H9 (cell line): ENCODE measurements around the gene ADAMTS17. TPM values are rescaled to one million over a fixed set of nuclear protein-coding genes. Genes with fewer than 3 reads are reported as not detected.

Experiments used
- DNase-seq: peaks from one replicate; pipeline ENCODE4 v3.0.0-alpha.2; 2017
- H2AFZ ChIP-seq: one replicate; pipeline ENCODE4 v1.6.1; 2013; ENCODE audit warnings: mild to moderate bottlenecking, low read length, control low read depth, moderate library complexity
- H2AK5ac ChIP-seq: 2 replicates; pipeline ENCODE4 v1.6.1; 2013; ENCODE audit warnings: low read length, control low read depth, mixed read lengths; ENCODE audit not compliant: insufficient read length
- H2BK120ac ChIP-seq: one replicate; pipeline ENCODE4 v1.6.1; 2013; ENCODE audit warnings: low read depth, mild to moderate bottlenecking, low read length, control low read depth, inconsistent platforms; ENCODE audit not compliant: poor library complexity, severe bottlenecking
- H2BK12ac ChIP-seq: 2 replicates; pipeline ENCODE4 v1.6.1; 2013; ENCODE audit warnings: low read length, control low read depth, mixed read lengths, low read depth; ENCODE audit not compliant: insufficient read length
- H2BK15ac ChIP-seq: 2 replicates; pipeline ENCODE4 v1.6.1; 2013; ENCODE audit warnings: low read depth, low read length, control low read depth
- H2BK20ac ChIP-seq: one replicate; pipeline ENCODE4 v1.6.1; 2013; ENCODE audit warnings: low read depth, mild to moderate bottlenecking, low read length, control low read depth, inconsistent platforms; ENCODE audit not compliant: poor library complexity, severe bottlenecking
- H2BK5ac ChIP-seq: 2 replicates; pipeline ENCODE4 v1.6.1; 2013; ENCODE audit warnings: low read length, control low read depth, mixed read lengths; ENCODE audit not compliant: insufficient read length
- H3K14ac ChIP-seq: 2 replicates; pipeline ENCODE4 v1.6.1; 2013; ENCODE audit warnings: low read length, control low read depth; ENCODE audit not compliant: insufficient read depth
- H3K18ac ChIP-seq: 2 replicates; pipeline ENCODE4 v1.6.1; 2013; ENCODE audit warnings: low read depth, mild to moderate bottlenecking, mixed read lengths, low read length, control low read depth; ENCODE audit not compliant: insufficient read length
- H3K23ac ChIP-seq: 2 replicates; pipeline ENCODE4 v1.6.1; 2013; ENCODE audit warnings: low read length, control low read depth, mixed read lengths, low read depth; ENCODE audit not compliant: insufficient read length
- H3K23me2 ChIP-seq: 2 replicates; pipeline ENCODE4 v1.6.1; 2013; ENCODE audit warnings: low read depth, mild to moderate bottlenecking, mixed read lengths, low read length, control low read depth; ENCODE audit not compliant: insufficient read length, poor library complexity, severe bottlenecking
- H3K27ac ChIP-seq: 2 replicates; pipeline ENCODE4 v1.5.1; 2013; ENCODE audit warnings: low read length, control low read depth, mixed read lengths, low read depth; ENCODE audit not compliant: insufficient read length
- H3K27me3 ChIP-seq: 2 replicates; pipeline ENCODE4 v1.6.1; 2013; ENCODE audit warnings: low read length, control low read depth, inconsistent platforms; ENCODE audit not compliant: insufficient read depth
- H3K4ac ChIP-seq: 2 replicates; pipeline ENCODE4 v1.6.1; 2013; ENCODE audit warnings: low read depth, mild to moderate bottlenecking, control low read depth, inconsistent platforms, low read length, moderate library complexity
- H3K4me1 ChIP-seq: 2 replicates; pipeline ENCODE4 v1.6.1; 2013; ENCODE audit warnings: low read length, control low read depth, inconsistent platforms; ENCODE audit not compliant: insufficient read depth
- H3K4me2 ChIP-seq: 2 replicates; pipeline ENCODE4 v1.6.1; 2013; ENCODE audit warnings: low read length, control low read depth, mixed read lengths; ENCODE audit not compliant: insufficient read length, insufficient read depth
- H3K56ac ChIP-seq: 2 replicates; pipeline ENCODE4 v1.6.1; 2013; ENCODE audit warnings: low read depth, mild to moderate bottlenecking, mixed read lengths, low read length, control low read depth; ENCODE audit not compliant: insufficient read length
- H3K79me1 ChIP-seq: 2 replicates; pipeline ENCODE4 v1.6.1; 2013; ENCODE audit warnings: low read depth, mild to moderate bottlenecking, moderate library complexity, low read length, control low read depth, inconsistent platforms; ENCODE audit not compliant: insufficient read depth, poor library complexity, severe bottlenecking
- H3K79me2 ChIP-seq: 2 replicates; pipeline ENCODE4 v1.6.1; 2013; ENCODE audit warnings: low read length, control low read depth, inconsistent platforms; ENCODE audit not compliant: insufficient read depth
- H3K9ac ChIP-seq: 2 replicates; pipeline ENCODE4 v1.6.1; 2013; ENCODE audit warnings: low read length, control low read depth, mixed read lengths; ENCODE audit not compliant: insufficient read length; ENCODE audit errors: extremely low read depth
- H3K9me3 ChIP-seq: one replicate; pipeline ENCODE4 v1.6.1; 2013; ENCODE audit warnings: low read depth, low read length, inconsistent platforms; ENCODE audit not compliant: control insufficient read depth
- H3T11ph ChIP-seq: one replicate; pipeline ENCODE4 v1.6.1; 2013; ENCODE audit warnings: mild to moderate bottlenecking, low read length, control low read depth, inconsistent platforms
- H4K20me1 ChIP-seq: one replicate; pipeline ENCODE4 v1.6.1; 2013; ENCODE audit not compliant: control insufficient read depth, insufficient read length, insufficient read depth
- H4K5ac ChIP-seq: 2 replicates; pipeline ENCODE4 v1.6.1; 2013; ENCODE audit warnings: low read depth, mild to moderate bottlenecking, mixed read lengths, low read length, control low read depth; ENCODE audit not compliant: insufficient read length
- H4K8ac ChIP-seq: replicated peaks from 2 replicates; pipeline ENCODE4 v1.6.1; 2013; ENCODE audit warnings: low read length, control low read depth, mixed read lengths, low read depth; ENCODE audit not compliant: insufficient read length
- H4K91ac ChIP-seq: 2 replicates; pipeline ENCODE4 v1.6.1; 2013; ENCODE audit warnings: low read depth, mild to moderate bottlenecking, moderate library complexity, mixed read lengths, low read length, control low read depth; ENCODE audit not compliant: insufficient read length
- H3K27ac Mint-ChIP-seq, 3 experiments: 2 replicates in 2 of 3; 3 replicates in 1 of 3; pipeline ENCODE4 v1.8.0; 2020 to 2021; ENCODE audit warnings: mixed read lengths in 3 of 3, mild to moderate bottlenecking in 1 of 3, moderate library complexity in 1 of 3
- H3K27me3 Mint-ChIP-seq: 2 replicates; pipeline ENCODE4 v1.8.0; 2021; ENCODE audit warnings: low read depth, mild to moderate bottlenecking, moderate library complexity, mixed read lengths
- H3K36me3 Mint-ChIP-seq, 3 experiments: 2 replicates in 2 of 3; 3 replicates in 1 of 3; pipeline ENCODE4 v1.8.0; 2020 to 2021; ENCODE audit warnings: low read depth in 3 of 3, mixed read lengths in 3 of 3; ENCODE audit not compliant: insufficient read depth in 1 of 3
- H3K4me1 Mint-ChIP-seq, 2 experiments: 2 replicates each; pipeline ENCODE4 v1.8.0; 2020; ENCODE audit warnings: mixed read lengths in 2 of 2
- H3K4me3 Mint-ChIP-seq, 2 experiments: 2 replicates in 1 of 2; 3 replicates in 1 of 2; pipeline ENCODE4 v1.8.0; 2020 to 2021; ENCODE audit warnings: mild to moderate bottlenecking in 2 of 2, mixed read lengths in 2 of 2, moderate library complexity in 1 of 2
- H3K9me3 Mint-ChIP-seq, 2 experiments: 2 replicates in 1 of 2; 3 replicates in 1 of 2; pipeline ENCODE4 v1.8.0; 2020; ENCODE audit warnings: mild to moderate bottlenecking in 2 of 2, mixed read lengths in 2 of 2, moderate library complexity in 1 of 2
- WGBS: extraction: QIAGEN DNeasy Blood & Tissue Kit; methylation state at CpG from one replicate; pipeline ENCODE4 v1.1.7; 2013; ENCODE audit warnings: missing lambda C conversion rate, low lambda C conversion rate, mixed read lengths; ENCODE audit not compliant: insufficient read length; ENCODE audit errors: extremely low coverage; 5-methylcytosine and 5-hydroxymethylcytosine counted together
- total RNA-seq: library from RNA; stranded (reverse); gene quantifications from 2 replicates; pipeline ENCODE4 v1.2.1, GENCODE V29; 2021
- TF ChIP-seq, protein P1 (sequence below): fragments of 200-600 bp; sonication (generic); conservative IDR thresholded peaks from 3 replicates; pipeline ENCODE4 v1.8.0; 2021; ENCODE audit warnings: antibody characterized with exemption, mild to moderate bottlenecking

ADAMTS17 gene
- total RNA-seq, 1 experiment from 2014 or later = 2.9 TPM

DNA sequence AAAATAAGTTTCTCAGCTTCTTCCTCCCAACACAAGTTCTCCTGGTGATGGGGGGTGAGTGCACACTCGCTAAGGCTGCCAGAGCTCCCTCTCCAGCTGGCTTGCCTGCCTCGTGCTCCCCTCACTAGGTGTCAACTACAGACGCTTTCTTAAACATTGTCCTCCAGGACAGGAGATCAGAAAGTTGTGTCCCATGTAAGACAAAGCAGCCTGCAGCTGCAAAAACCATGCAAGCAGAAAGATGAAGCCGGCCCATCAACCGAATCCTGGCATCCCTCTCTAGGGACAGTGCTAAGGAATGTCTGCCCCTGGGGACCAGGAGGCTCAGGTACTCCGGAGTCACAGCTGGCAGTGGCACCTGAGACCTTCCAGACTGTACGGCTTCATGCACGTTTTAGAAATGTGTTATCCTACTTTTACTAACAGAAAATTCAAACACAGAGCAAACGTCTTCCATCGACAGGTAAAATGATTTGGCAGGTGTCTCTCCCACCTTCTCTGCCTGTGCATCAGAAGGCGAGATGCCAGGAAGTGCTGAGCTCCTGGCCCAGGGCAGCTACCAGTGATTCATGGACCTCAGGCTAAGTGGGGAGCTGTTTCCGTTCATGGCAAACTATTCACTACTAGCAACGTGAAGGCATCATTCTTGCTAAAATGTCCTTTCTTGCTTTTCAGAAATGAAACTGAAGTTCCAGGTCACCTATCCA is 246.1 kb downstream of the ADAMTS17 start:
- Histone ChIP-seq H2AFZ (no peak overlapping the region), H3K27ac (no peak overlapping the region), H3K14ac (no peak overlapping the region), H3K9ac (no peak overlapping the region), H2AK5ac (no peak overlapping the region), H3K79me2 (no peaks in the 10 kb centered on the region), H2BK12ac (no peak overlapping the region), H3K23me2 (no peaks in the 10 kb centered on the region), H3K27me3 (no peaks in the 10 kb centered on the region), H3K4me1 (peaks cover 7% of the 10 kb centered on the region; the same call in 1 of the 2 replicates), H4K20me1 (no peaks in the 10 kb centered on the region), H3K9me3 (no peaks in the 10 kb centered on the region), H3K56ac (no peak overlapping the region), H3K79me1 (no peaks in the 10 kb centered on the region), H4K5ac (no peak overlapping the region), H2BK20ac (no peak overlapping the region), H4K8ac (no peak overlapping the region), H2BK5ac (no peak overlapping the region), H3K4ac (no peak overlapping the region), H3T11ph (no peak overlapping the region), H3K4me2 (no peak overlapping the region), H4K91ac (no peak overlapping the region), H2BK15ac (no peak overlapping the region), H3K23ac (no peak overlapping the region), H2BK120ac (no peak overlapping the region), H3K18ac (no peak overlapping the region)
- TF ChIP-seq, protein P1, sequence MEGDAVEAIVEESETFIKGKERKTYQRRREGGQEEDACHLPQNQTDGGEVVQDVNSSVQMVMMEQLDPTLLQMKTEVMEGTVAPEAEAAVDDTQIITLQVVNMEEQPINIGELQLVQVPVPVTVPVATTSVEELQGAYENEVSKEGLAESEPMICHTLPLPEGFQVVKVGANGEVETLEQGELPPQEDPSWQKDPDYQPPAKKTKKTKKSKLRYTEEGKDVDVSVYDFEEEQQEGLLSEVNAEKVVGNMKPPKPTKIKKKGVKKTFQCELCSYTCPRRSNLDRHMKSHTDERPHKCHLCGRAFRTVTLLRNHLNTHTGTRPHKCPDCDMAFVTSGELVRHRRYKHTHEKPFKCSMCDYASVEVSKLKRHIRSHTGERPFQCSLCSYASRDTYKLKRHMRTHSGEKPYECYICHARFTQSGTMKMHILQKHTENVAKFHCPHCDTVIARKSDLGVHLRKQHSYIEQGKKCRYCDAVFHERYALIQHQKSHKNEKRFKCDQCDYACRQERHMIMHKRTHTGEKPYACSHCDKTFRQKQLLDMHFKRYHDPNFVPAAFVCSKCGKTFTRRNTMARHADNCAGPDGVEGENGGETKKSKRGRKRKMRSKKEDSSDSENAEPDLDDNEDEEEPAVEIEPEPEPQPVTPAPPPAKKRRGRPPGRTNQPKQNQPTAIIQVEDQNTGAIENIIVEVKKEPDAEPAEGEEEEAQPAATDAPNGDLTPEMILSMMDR = no peak
- H3K27me3 Mint-ChIP-seq = peaks cover 6% of the 10 kb centered on the region
- H3K36me3 Mint-ChIP-seq = no peaks in the 10 kb centered on the region; a peak in 1 of 7 replicates
- H3K4me3 Mint-ChIP-seq = no peak overlapping the region
- DNase-seq = no peak
- H3K27ac Mint-ChIP-seq = peak overlapping the region in 1 of 3 experiments; percentile 21; a peak in 1 of 7 replicates
- H3K4me1 Mint-ChIP-seq = peaks cover 11% of the 10 kb centered on the region in 2 experiments
- H3K9me3 Mint-ChIP-seq = peaks cover 0 to under 1% of the 10 kb centered on the region in 2 experiments; a peak in 1 of 5 replicates
- WGBS = no CpG with 5 or more reads among the region's 13 CpGs
